ENCODE data around the gene SORBS2.

Gene SORBS2

DNA sequence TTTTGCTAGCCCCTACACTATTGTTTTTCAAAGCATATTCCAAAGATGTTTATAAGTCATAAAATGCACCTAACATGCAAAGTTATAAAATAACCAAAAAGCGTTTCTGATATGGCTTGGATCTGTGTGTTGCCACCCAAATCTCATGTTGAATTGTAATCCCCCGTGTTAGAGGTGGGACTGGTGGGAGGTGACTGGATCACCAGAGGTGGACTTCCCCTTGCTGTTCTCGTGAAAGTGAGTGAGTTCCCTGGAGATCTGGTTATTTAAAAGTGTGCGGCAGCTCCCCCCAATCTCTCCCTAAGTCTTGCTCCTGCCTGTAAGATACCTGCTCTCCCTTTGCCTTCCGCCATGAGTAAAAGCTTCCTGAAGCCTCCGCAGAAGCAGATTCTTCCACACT, 22.8 kb upstream of the SORBS2 start:
- no peak for DNase-seq

DNA sequence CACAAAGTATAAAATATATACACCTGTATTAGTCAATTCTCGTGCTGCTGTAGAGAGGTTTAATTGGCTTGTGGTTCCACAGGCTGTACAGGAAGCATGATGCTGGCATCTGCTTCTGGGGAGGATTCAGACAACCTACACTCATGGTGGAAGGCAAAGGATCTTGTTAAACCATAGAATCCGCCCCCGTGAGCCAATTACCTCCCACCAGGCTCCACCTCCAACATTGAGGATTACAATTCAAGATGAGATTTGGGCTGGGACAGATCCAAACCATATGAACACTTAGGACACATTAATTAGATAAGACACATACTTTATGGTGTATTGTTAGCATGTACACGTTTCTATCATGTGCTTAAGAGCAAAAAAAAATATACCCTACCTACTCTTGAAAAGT, 22.1 kb upstream of the SORBS2 start:
- DNase-seq = no peak

DNA sequence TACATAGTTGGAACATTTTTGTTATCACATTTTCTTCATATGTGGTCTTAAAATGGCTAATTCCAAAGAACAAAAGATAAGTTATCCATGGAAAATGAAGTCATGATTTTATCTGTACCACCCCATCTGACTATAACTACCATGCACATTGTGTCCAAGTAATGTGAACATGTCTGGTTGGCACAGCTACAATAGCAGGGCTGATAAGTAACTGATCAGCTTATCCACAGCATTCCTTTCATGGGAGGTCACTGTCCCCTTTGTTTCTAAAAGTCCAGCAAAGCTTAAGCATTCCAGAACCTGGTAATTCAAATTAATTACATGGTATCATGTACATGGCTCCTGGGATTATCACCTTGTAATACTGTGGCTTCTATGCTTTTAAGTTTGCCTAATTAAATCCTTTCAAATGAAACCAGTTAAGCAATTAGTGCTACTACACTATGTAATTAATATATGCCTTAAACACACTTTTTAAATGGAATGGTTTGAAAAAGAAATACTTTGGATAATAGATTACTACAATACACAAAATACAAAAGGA, 21.1 kb upstream of the SORBS2 start:
- DNase-seq = no peak

DNA sequence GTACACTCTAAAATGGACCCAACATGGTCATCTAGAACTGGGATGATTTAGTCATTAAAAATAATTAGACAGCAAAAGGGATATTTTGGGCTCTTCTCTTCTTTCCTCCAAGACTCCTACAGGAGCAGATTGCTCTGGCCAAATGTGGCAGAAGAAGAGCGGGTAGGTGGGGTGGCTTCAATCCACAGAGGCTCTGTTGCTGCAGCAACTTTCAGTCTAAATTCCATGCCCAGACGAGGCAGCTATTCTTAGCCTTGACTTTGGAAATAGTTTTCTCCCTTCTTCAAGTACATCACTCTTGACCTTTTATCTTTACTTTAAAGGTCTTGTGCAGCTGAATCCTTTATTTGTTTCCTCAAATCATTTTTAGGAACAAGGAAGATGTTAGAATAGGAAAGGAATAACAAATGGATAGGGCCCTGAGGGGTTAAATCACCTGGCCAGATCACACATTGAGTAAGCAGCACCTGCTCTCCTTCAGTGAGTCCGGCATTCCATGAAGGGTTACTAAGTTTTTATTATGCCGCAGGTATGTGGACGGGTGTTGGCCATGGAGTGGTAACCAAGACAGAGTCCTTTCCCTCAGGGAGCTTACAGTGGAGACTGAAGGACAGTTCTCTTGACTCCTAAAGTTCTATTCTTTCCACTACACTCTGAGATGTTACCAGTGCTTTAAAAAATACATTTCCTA, 19.3 kb upstream of the SORBS2 start:
- no peak for DNase-seq

DNA sequence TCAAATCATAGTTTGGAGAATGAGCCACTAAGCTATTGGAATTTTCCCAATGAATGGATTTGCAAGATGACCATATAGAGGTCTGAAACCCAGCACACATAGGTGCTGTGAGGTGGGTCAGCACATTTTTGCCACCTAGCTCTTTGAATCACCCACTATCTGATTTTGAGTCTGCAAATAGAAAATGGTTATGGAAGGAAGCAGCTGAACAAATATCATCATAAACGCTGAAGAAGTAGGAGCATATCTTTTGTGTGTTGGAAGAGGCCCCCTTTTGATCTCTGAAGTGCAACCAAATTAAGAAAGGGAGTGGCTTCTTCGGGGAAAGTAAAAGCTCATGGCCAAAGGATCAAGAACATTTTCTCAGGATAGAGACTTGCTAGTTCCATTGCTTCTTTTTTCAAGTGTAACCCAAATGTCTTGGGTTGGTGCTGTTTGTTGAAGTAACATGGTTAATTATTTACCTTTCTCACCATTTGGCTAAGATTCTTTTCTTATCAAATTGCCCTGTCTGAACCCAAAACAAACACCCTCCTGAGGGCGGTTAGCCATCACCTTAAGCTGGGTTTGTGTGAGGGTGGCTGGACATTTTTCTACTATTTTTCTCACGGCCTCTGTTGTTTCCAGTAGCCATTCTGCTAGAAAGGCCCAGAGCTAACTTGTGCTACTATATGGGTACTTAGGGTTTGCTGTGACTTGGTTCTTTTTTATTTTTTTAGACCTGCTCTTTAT, 18.4 kb upstream of the SORBS2 start:
- DNase-seq = no peak

DNA sequence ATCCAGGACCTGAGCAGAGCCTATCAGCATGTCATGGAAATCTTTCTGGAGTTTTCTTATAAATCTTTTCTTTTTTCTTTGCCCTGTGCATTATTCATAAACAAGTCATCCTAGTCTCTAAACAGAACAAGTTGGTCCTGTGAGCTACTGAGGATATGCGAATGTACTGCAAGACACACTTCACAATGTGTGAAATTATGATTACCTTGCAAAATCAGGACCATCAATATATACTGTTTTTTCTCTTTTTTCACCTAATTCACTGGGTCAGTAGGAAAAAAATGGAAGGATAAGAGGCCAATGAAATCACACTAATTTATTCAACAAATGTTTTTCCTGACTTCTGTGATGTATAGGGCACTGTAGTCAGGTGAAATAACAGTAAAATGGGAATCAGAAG, 14.4 kb upstream of the SORBS2 start:
- DNase-seq = no peak

DNA sequence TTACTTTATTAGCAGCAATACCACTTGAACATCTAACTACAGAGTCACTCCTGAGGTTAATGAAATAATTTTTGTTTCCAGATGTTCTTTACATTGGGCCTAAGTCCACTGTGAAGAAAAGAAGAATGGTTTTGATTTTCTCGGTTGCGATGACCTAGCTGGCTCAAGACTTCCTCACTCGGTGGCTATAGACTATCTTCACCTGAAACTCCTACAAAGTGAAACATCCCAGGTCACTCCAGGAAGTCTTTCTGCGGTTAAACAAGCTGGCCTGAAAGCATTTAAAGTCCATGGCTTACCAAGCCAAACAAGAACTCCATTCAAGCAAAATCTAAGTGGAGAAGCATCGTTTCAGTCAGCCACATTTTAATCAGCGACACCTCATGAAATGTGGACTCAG, 13.7 kb upstream of the SORBS2 start:
- no peak for DNase-seq

DNA sequence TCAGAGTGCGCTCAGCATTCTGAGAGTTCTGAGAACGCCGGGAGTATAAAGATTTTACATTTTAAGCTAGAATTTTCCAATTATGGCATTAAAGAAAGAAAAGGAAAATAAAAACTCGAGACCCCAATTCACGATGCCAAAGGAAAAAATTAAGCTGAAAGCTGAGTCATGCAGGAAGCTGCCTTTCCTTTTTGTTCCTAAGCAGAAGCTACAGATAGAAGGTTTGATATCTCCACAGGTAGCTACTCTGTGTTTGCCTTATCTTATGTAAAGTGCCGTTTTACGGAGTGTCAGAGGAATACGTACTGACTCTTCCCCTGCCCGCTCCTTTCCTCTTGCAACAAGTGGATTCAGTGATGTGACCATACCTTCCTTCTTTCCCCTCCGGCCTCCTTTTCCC, 10.8 kb upstream of the SORBS2 start:
- DNase-seq = no peak

DNA sequence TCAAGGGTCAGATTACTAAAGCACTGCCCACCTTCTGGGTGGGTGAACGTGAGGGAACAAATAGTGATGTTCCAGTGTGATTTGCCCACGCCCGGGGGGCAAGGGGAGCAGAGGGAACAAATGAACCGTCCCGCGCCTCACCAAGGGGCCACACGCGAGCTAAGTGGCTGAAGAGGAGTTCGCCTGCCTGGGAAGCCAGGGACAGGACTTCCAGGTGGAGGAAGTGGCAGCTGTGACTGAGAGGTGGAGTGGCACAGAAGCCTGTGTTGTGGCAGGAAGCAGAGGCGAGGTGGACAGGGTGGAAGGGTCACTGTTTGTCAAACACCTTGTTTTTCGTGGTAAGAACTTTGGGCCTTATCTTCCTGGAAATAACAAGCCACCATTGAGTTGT, 9.0 kb upstream of the SORBS2 start:
- DNase-seq = no peak

DNA sequence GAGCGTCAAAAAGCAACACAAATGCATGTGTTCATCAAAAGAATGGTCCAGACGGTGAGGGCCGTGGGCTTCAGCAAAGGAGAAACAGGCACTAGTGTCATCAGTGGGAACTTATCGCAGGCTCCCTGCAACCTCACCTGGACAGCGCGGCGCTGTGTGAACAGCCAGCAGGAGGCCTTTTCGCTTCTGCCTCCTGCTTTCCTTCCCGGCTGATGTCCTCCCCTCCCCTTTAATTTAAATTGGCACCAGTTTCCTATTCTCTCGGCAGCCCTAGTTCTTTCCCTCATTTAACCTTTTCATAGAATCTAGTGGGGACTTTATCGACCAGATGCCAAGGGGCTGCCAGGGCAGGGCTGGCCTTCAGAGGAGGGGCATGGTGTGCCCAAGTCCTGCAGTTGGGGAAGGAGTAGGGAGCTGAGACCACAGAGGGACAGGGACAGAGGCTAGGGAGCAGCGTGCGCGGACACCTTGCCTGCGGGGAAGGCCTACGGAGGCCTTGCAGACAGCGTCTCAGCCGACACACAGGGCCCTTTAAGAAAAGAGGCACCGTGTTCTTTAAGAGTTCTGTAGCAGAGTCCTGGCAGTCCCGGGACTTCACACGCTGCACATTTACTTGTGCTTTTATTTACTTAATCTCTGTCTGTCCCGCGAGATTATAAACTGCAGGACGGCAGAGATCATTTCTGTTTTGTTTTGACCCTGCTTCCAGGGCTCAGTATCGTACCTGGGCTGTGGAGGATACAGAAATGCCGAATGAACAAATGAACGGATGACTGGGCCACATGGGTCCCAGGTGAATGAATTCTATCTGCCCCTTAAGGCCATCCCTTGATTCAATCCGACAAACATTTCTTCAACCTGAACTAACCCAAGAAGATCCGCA, 8.4 kb upstream of the SORBS2 start:
- DNase-seq = no peak

DNA sequence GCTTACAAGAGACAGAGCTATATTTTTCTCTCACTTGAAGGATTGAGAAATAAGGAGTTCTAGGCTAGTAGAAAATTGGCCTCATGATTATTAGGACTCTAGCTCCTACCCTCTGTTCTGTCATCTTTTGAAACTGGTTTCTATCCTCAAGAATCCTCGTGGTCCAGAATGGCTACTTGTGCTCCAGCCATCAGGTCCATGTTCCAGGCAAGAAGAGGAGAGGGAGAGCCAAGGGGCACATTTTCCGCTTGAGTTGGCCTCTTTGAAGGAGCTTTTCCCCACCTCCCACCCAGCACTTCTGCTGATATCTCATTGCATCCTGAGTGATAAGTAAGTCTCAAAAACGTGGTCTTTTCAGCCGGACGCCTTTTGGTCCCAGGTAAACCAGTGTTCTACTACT, 7.2 kb upstream of the SORBS2 start:
- no peak for DNase-seq

DNA sequence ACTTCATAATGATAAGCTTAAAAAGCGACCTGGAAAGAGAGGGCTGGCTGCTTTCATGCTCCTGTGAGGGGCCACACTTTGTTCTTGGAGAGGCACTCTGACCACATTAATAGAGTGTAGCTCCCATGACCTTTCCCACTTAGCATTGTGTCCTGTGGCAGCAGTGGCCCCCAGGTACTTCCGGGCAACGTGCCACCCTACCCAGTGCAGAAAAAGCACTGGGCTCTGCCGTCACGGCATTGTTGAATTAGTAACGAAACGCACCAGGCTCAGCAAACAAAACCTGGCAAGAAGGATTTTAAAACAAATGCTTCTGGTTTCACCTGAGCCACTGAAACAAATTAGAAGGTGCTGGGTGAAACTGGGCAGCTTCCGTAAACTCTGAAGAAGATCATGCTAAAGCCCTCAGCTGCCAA, 5.4 kb upstream of the SORBS2 start:
- DNase-seq = no peak

DNA sequence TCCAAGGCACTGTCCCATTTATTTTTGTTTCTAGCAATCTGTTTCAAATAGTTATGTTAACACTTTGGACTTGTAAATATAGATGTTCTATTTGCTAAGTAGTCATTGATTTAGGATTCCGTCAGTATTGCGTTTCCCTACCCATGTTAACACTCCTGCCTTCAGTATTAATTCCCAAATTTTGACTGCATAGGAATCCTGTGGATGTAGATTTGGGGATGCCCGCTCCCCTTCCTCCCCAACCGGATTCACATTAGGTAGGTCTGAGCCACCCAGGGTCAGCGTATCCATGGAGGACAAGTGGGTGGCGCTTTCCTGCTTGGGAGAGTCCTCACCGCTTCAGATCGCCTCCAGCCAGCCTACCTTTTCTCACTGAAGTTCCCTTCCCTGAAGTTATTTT, 1.1 kb upstream of the SORBS2 start:
- no peak for DNase-seq

DNA sequence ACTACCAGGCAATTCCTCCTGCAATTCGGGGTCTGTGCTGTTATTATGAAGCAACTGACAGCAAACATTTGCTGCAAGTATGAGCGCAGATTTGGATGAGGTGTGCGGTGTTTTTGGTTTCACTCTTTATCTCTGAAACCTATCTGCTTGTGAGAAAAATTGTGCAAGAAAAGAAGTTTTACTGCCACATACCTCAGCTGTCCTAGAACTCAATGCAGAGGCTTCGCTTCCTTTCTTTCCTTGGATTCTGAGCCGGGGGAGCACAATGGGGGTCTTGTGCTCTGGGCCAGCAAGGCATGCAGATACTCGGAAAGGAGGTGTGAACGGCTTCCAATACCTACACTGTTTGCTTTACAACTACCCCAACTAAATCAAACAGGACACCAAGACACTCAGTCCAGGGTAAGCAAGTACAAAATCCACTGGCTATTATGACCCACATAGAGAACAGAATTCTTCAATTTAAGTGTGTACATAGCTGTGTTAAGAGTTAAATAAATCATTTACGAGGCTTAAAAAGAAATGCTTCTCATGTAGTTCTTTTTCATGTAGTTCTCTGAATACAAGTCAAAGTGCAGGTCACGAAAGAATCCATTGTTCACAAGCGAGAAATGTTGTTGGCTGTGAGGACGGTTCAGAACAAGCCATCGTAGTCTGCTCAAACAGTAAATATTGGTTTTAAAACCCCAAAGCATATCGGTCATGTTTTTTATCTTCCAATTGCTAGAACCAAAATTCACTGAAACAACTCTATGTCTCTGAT, 1.1 kb downstream of the SORBS2 start:
- no peak for DNase-seq

DNA sequence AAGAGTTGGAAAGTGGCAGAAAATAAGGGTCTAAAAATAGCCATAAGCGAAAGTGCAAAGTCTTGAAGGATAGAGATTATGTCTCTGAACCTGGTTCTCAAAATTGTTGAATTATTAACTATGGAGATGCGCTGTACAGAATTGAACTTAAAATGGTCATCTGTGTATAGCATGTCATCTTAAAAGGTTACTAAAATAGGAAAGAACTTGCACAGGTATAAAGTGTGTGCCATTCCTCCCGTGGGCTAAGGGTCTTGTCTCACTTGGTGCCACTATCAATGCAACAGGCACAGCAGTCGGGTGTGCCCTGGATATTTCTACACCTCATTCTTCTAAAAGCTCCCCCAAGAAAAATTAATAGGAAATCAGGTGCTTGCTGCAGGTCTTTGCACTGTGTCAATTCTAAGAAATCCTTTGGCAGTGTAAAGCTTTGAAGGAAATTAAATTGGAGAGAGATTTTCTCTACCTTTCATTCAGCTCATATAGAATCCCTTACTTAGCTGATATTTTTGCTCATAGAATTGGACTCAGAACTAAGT, 2.4 kb downstream of the SORBS2 start:
- no peak for DNase-seq

DNA sequence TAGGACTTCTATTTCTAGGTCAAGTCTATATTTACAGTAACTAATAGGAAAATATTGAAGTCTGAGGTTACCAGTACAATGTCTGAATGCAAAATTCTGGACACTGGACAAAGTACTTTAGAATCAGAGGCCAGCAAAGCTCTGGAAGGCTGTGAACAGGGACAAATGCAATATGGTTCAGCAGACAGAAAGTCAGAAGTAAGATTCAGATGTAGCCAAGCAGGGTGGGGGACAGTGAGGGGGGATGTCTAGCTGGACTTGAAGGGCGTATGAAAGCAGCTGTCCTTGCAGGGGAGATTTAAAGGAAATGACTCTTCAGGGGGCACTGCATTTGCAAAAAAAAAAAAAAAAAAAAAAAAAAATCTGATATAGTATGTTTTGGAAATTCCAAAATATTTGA, 2.9 kb downstream of the SORBS2 start:
- no peak for DNase-seq

DNA sequence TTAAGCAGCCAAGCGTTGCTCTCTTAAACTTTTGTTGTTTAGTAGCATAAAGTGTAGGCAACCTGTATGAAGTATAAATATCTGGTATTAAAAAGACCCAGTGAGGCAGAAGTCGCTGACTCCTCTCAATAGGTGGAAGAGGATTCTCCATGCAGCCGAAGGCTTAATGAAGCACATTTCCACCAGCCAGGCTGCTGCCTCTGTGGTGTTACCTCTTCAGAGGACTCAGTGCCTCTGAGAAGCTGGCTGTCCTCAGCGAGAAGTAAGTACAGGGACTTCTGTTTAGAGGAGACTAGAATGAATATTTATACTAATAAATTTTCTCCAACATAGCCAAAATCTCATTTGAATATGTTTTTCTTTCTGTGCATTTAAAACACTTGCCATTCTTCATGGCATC, 6.0 kb downstream of the SORBS2 start:
- no peak for DNase-seq

DNA sequence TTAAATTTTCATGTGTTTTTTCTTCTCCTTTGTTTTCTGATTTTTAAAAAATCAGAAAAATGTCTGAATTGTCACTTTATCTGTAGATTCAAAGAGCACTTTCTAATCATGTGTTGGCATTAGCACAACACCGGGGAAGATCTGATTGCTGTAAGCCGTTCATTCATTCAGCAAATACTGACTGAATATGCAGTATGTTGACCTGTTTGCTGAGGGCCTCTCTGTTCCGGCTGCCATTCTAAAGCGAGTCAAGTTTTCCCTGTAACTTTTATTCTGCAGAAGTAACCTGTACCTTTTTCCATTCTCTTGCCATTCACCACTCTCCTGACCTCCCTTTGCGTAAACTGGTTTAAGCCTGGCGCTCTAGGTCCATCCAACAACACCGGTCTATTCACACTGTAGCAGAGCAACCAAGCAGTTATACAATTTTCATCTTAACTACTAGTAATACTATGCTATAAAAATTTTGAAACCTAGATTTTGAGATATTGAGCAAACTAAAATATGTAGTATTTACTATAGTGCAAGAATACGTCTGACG, 6.7 kb downstream of the SORBS2 start:
- no peak for DNase-seq

DNA sequence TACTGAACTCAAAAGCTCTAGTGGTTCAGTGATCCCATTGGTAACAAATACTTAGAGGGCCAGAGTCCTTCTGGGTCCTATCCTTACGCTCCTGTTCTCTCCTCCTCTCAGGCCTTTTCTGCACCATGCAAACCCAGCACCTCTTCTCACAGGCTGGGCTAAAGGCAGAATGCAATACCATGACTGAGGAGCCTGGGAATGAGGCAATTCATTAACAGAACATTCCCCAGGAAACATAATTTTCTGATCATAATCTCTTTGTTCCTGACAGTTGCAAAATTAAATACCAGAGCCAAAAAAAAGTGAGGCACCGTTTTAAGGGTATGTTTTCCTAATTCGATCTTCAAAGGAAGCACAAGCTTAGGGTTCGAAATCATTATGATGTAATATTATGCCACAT, 9.0 kb downstream of the SORBS2 start:
- DNase-seq = no peak

DNA sequence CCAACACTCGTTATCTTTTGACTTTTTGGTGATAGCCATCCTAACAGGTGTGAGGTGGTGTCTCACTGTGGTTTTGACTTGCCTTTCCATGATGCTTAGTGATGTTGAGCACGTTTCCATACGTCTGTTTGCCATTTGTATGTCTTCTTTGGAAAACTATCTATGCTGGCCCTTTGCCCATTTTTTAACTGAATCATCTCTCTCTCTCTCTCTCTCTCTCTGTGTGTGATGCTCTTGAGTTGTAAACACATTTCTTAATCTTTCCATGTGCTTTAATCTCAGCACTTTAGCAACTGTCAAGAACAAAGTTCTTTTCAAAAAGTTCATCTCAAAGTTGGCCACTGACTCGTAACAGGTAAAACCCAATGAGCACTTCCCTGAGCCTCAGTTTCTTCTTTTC, 10.5 kb downstream of the SORBS2 start:
- no peak for DNase-seq

DNA sequence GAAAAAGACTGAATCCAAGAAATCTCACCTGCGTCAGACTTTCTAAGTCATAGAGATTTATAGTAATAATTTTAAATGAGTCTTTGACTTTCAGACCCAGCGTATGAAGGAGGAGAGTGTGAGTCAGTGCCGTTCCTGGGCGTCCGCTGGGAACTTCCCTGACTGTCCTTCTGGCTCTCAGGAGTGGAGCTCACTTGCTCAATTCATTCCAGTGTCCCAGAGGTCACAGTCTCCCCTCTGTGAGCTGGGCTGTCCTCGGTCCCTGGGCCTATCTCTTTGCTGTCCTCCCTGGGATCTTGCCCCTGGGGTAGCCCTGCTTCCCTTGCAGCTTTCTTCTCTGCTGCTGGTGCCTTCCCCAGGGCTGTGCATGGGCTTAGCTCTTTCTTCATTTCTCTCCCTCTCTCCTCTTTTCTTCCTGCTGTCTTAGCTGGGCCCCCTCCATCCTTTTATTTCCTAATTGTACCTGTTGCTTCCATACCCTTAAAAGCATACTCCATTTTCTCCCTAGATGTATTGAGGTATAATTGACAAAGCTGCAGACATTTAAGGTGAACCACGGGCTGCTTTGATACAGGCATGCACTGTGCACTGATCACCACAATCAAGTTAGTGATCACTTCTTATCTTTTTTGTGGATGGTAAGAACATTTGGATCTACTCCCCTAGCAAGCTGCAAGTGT, 11.6 kb downstream of the SORBS2 start:
- DNase-seq = no peak

DNA sequence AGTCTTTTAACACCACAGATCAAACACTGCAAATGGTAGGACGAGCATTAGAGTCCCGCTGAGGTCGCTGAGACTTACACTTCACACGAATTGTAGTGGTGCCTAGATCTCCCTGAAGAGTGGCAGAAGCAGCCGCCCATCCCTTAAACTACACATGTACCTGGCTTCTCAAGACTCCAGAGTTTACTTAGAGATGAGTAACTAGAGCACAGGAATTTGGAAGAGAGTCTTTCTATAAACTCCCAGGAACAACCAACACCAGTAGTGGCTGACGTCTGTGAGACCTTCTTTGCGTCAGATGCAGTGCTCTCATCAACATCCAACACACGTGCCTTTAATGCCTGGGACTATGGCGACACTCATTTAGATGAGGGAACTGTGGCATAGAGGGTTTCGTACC, 12.6 kb downstream of the SORBS2 start:
- DNase-seq = no peak

Data from stimulated activated naive CD4-positive, alpha-beta T cell (primary cell).